ENCODE data around the gene SURF2. TPM values are rescaled to one million over a fixed set of nuclear protein-coding genes. Genes with fewer than 3 reads are reported as not detected.

The SURF2 gene
- total RNA-seq, 2 donors from 2014 or later: 16.4 to 57.6 TPM

DNA sequence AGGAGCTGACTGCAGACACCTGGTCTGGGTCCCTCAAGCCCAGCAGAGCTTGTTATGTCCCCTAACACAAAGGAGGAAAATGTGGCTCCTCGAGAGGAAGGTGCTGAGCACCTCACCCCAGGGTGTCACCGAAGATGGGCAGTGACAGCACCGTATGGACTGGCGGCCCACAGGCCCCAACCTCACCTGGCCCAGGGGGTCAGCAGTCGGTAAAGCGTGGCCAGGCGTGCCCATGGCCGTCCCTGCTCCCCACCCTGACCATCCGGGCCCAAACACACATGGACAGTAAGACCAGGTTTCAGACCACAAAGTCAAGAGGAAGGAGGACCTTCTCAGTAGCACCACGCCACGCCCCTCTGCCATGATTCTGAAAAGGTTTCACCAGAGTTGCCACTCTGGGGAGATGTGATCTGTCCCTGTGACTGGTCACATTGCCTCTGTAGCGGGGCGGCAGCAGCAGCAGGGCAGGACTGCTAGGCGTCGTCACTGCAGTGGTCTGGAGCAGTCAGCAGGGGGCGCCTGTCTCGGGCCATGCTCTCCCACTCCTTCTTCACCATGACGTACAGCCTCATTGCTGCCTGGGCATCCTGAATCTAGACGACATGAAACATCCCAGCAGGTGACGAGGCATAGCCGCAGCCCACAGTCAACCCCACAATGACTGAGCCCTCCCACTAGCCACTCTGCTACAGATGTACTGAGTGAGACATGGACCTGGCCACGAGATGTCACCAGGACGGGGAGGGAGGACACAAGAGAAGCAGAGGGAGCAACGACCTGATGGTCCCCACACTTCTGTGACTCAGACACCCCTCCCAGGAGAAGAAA lies 50.3 kb downstream of the SURF2 start:
- Histone ChIP-seq H3K4me1 (replicated peaks) (no peaks in the 10 kb centered on the region), H3K36me3 (peaks cover 3 to 12% of the 10 kb centered on the region in 2 donors), H3K27me3 (replicated peaks; ENCODE audit: insufficient read depth) (no peaks in the 10 kb centered on the region), H3K27ac (no peak overlapping the region), H3K9me3 (no peaks in the 10 kb centered on the region), H3K4me3 (no peak overlapping the region)
- TF ChIP-seq POLR2A (IDR thresholded peaks at IDR 0.05): no peak
- TF ChIP-seq POLR2AphosphoS5 (IDR thresholded peaks at IDR 0.05): no peak
- TF ChIP-seq, protein P1, sequence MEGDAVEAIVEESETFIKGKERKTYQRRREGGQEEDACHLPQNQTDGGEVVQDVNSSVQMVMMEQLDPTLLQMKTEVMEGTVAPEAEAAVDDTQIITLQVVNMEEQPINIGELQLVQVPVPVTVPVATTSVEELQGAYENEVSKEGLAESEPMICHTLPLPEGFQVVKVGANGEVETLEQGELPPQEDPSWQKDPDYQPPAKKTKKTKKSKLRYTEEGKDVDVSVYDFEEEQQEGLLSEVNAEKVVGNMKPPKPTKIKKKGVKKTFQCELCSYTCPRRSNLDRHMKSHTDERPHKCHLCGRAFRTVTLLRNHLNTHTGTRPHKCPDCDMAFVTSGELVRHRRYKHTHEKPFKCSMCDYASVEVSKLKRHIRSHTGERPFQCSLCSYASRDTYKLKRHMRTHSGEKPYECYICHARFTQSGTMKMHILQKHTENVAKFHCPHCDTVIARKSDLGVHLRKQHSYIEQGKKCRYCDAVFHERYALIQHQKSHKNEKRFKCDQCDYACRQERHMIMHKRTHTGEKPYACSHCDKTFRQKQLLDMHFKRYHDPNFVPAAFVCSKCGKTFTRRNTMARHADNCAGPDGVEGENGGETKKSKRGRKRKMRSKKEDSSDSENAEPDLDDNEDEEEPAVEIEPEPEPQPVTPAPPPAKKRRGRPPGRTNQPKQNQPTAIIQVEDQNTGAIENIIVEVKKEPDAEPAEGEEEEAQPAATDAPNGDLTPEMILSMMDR (IDR thresholded peaks at IDR 0.05): peak; percentile 83 to 91 (median 88)
- intact Hi-C loops (cut with DNase I): loop anchor here (1.0 kb wide), 1 partner anchor 80 kb away; no protein-coding TSS in a partner anchor
- WGBS: 54% methylated on average over 24 of the region's 24 CpGs
- DNase-seq (ENCODE audit: low spot score): peak; percentile 55

DNA sequence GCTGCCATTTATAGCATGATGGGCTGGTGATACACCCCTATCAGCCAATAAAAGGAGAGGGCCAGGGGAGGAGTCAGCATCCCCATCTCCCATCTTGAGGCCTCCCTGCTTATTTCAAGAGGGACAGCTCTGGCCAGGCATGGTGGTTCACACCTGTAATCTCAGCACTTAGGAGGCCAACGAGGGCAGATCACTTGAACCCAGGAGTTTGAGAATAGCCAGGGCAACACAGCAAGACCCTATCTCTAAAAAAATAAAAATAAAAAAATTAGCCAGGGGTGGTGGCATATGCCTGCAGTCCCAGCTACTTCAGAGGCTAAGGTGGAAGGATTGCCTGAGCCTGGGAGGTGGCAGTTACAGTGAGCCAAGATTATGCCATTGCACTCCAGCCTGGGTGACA lies 51.7 kb downstream of the SURF2 start:
- H3K9me3 ChIP-seq: no peaks in the 10 kb centered on the region
- intact Hi-C loops (cut with DNase I): no loop called here
- 96% methylated on average over 1 of the region's 1 CpG for WGBS
- H3K4me1 ChIP-seq (replicated peaks): no peaks in the 10 kb centered on the region
- no peak overlapping the region for H3K4me3 ChIP-seq
- H3K27me3 ChIP-seq (replicated peaks; ENCODE audit: insufficient read depth): no peaks in the 10 kb centered on the region
- no peak overlapping the region for H3K27ac ChIP-seq
- DNase-seq (ENCODE audit: low spot score): no peak
- TF ChIP-seq, protein P1 (IDR thresholded peaks at IDR 0.05): no peak
- TF ChIP-seq POLR2AphosphoS5 (IDR thresholded peaks at IDR 0.05) (no peak), POLR2A (IDR thresholded peaks at IDR 0.05) (no peak)
- H3K36me3 ChIP-seq: peaks cover 3 to 12% of the 10 kb centered on the region in 2 donors

Small RNAs within 50 kb of the gene (small RNA-seq; reads per million reads assigned to genes)
- gene RF00019: 0 reads per million in 2 donors
- 0 reads per million in 2 donors for gene SNORD24
- gene SNORD36A: 0 reads per million in 2 donors
- 0 reads per million in 2 donors for gene SNORD36B
- 0 reads per million in 2 donors for gene SNORD36C

Other genes with a start within 250 kb of the SURF2 start
- gene RALGDS, start 235.3 kb upstream of the SURF2 start, total RNA-seq: 10 to 100 TPM; 49.6 to 77.4 TPM
- gene GBGT1, start 192.6 kb upstream of the SURF2 start, total RNA-seq: 10 to 100 TPM; 10.7 to 14.0 TPM
- gene OBP2B, start 147.3 kb upstream of the SURF2 start, total RNA-seq: 10 to 100 TPM in 1 of 2 donors, 1 to 10 TPM in 1; 1.6 to 35.2 TPM
- 10 to 100 TPM in 1 of 2 donors, 1 to 10 TPM in 1; 3.5 to 14.8 TPM for gene ABO, start 81.3 kb upstream of the SURF2 start, total RNA-seq
- 10 to 100 TPM; 25.7 to 40.3 TPM for gene SURF6, start 20.4 kb upstream of the SURF2 start, total RNA-seq
- gene MED22, start 8.4 kb upstream of the SURF2 start, total RNA-seq: 10 to 100 TPM; 31.1 to 32.6 TPM
- 1,000 to 10,000 TPM; 1,667 to 2,501 TPM for gene RPL7A, start 8.3 kb upstream of the SURF2 start, total RNA-seq
- gene SURF1, start 63 bp upstream of the SURF2 start, total RNA-seq: 10 to 100 TPM; 53.3 to 73.8 TPM
- 100 to 1,000 TPM; 185 to 204 TPM for gene SURF4, start 19.5 kb downstream of the SURF2 start, total RNA-seq
- 1 to 10 TPM in 1 of 2 donors, under 1 TPM in 1; 0.87 to 1.0 TPM for gene STKLD1, start 19.8 kb downstream of the SURF2 start, total RNA-seq
- gene REXO4, start 61.5 kb downstream of the SURF2 start, total RNA-seq: 10 to 100 TPM; 20.8 to 34.5 TPM
- 1 to 10 TPM; 2.8 to 8.1 TPM for gene ADAMTS13, start 65.8 kb downstream of the SURF2 start, total RNA-seq
- 10 to 100 TPM; 23.0 to 40.2 TPM for gene CACFD1, start 103.4 kb downstream of the SURF2 start, total RNA-seq
- gene SLC2A6, start 122.5 kb downstream of the SURF2 start, total RNA-seq: 1 to 10 TPM in 1 of 2 donors, under 1 TPM in 1; 0.77 to 3.4 TPM
- gene MYMK, start 168.4 kb downstream of the SURF2 start, total RNA-seq: not detected
- gene ADAMTSL2, start 178.2 kb downstream of the SURF2 start, total RNA-seq: 10 to 100 TPM in 1 of 2 donors, 1 to 10 TPM in 1; 1.6 to 11.6 TPM